Type B pancreatic cell (in vitro differentiated cells): ENCODE measurements around the gene TIMP2. TPM values are rescaled to one million over a fixed set of nuclear protein-coding genes. Genes with fewer than 3 reads are reported as not detected.
"Not testable (repeated sequence)": the region's sequence is repeated elsewhere in the genome, so short reads cannot be mapped to it uniquely, and the experiment has no call there.

Experiments
- DNase-seq: peaks from one replicate; pipeline ENCODE4 v3.0.0; 2021; ENCODE audit warnings: mixed read lengths; ENCODE audit not compliant: unreplicated experiment; ENCODE audit errors: extremely low spot score
- H3K27ac Mint-ChIP-seq: 2 replicates; pipeline ENCODE4 v1.8.0; 2021; ENCODE audit warnings: mild to moderate bottlenecking, mixed read lengths
- H3K27me3 Mint-ChIP-seq: 2 replicates; pipeline ENCODE4 v1.8.0; 2021; ENCODE audit warnings: mixed read lengths
- H3K36me3 Mint-ChIP-seq: 2 replicates; pipeline ENCODE4 v1.8.0; 2021; ENCODE audit warnings: mixed read lengths
- H3K4me1 Mint-ChIP-seq: one replicate; pipeline ENCODE4 v1.8.0; 2021; ENCODE audit warnings: mixed read lengths; ENCODE audit not compliant: unreplicated experiment
- H3K4me3 Mint-ChIP-seq: 2 replicates; pipeline ENCODE4 v1.8.0; 2021; ENCODE audit warnings: mild to moderate bottlenecking, mixed read lengths
- H3K9me3 Mint-ChIP-seq: 2 replicates; pipeline ENCODE4 v1.8.0; 2021; ENCODE audit warnings: mixed read lengths
- total RNA-seq: library from RNA; stranded (reverse); gene quantifications from 2 replicates; pipeline ENCODE4 v1.2.1, GENCODE V29; 2021; ENCODE audit warnings: low replicate concordance
- TF ChIP-seq, protein P1 (sequence below): fragments of 200-600 bp; sonication (generic); conservative IDR thresholded peaks from 2 replicates; pipeline ENCODE4 v1.5.0; 2021; ENCODE audit warnings: antibody characterized with exemption, mild to moderate bottlenecking

TIMP2 gene
- total RNA-seq, 1 donor from 2014 or later, result 125 TPM

GRCh38 chr17:78965491-78965924 is 40.3 kb upstream of the TIMP2 start:
- TF ChIP-seq, protein P1, sequence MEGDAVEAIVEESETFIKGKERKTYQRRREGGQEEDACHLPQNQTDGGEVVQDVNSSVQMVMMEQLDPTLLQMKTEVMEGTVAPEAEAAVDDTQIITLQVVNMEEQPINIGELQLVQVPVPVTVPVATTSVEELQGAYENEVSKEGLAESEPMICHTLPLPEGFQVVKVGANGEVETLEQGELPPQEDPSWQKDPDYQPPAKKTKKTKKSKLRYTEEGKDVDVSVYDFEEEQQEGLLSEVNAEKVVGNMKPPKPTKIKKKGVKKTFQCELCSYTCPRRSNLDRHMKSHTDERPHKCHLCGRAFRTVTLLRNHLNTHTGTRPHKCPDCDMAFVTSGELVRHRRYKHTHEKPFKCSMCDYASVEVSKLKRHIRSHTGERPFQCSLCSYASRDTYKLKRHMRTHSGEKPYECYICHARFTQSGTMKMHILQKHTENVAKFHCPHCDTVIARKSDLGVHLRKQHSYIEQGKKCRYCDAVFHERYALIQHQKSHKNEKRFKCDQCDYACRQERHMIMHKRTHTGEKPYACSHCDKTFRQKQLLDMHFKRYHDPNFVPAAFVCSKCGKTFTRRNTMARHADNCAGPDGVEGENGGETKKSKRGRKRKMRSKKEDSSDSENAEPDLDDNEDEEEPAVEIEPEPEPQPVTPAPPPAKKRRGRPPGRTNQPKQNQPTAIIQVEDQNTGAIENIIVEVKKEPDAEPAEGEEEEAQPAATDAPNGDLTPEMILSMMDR, result no peak
- Mint-ChIP-seq H3K4me3 (no peak overlapping the region), H3K27me3 (no peaks in the 10 kb centered on the region), H3K9me3 (no peaks in the 10 kb centered on the region), H3K4me1 (peaks cover 4% of the 10 kb centered on the region), H3K36me3 (no peaks in the 10 kb centered on the region), H3K27ac (no peak overlapping the region)
- no peak for DNase-seq

GRCh38 chr17:78963378-78963777 is 38.2 kb upstream of the TIMP2 start:
- no peaks in the 10 kb centered on the region for H3K27me3 Mint-ChIP-seq
- H3K4me3 Mint-ChIP-seq, result no peak overlapping the region
- TF ChIP-seq, protein P1, result no peak
- no peaks in the 10 kb centered on the region for H3K9me3 Mint-ChIP-seq
- H3K36me3 Mint-ChIP-seq, result no peaks in the 10 kb centered on the region
- H3K4me1 Mint-ChIP-seq, result peaks cover 9% of the 10 kb centered on the region
- H3K27ac Mint-ChIP-seq, result no peak overlapping the region
- no peak for DNase-seq

- not testable (repeated sequence) for H3K36me3 Mint-ChIP-seq, H3K27me3 Mint-ChIP-seq, H3K4me3 Mint-ChIP-seq, H3K4me1 Mint-ChIP-seq, H3K9me3 Mint-ChIP-seq, DNase-seq
- peak overlapping the region; percentile 82 for H3K27ac Mint-ChIP-seq
Measured at GRCh38 chr17:78962984-78963348, 37.8 kb upstream of the TIMP2 start.

GRCh38 chr17:78962345-78962983 is 37.3 kb upstream of the TIMP2 start:
- DNase-seq, result no peak
- Mint-ChIP-seq H3K36me3 (no peaks in the 10 kb centered on the region), H3K4me3 (no peak overlapping the region), H3K9me3 (no peaks in the 10 kb centered on the region), H3K27me3 (no peaks in the 10 kb centered on the region), H3K27ac (peak overlapping the region; percentile 82), H3K4me1 (peaks cover 9% of the 10 kb centered on the region)
- TF ChIP-seq, protein P1, result no peak

DNA sequence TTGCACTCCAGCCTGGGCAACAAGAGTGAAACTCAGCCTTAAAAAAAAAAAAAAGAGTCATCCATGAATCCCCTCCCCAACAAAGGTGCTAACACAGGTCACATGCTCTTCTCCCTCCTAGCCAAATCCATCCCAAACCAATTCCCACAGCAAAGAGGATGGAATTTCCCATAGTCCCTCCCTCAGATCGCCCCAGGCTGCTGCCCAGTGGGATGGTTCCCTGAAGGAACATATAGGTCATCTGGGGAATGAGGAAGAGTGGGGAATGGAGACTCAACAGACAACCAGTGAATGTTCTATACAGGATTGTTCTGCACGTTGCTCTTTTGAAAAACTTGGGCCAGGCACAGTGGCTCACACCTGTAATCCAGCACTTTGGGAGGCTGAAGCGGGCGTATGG is 36.4 kb upstream of the TIMP2 start:
- Mint-ChIP-seq H3K27me3 (no peaks in the 10 kb centered on the region), H3K4me3 (no peak overlapping the region), H3K27ac (no peak overlapping the region), H3K9me3 (no peaks in the 10 kb centered on the region), H3K36me3 (no peaks in the 10 kb centered on the region), H3K4me1 (peaks cover 12% of the 10 kb centered on the region)
- no peak for DNase-seq
- TF ChIP-seq, protein P1, result no peak

DNA sequence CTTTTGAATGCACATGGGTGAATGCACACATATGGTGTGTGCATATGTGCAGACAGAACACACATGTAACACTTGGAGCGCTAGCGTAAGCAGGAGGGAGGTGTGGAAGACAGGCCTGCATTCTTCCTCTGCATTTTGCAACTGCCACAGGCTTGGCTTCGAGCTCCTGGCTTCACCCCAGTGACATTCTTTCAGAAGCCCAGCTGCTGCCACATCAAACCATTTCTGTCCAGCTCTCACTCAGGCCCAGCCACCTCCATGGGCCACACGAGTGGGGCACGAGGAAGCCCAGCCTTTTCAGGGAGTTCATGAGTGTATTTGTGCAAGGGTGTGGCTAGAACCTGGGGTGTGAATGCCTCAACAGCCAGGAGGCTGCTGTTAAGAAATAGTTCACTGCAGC is 35.7 kb upstream of the TIMP2 start:
- Mint-ChIP-seq H3K9me3 (no peaks in the 10 kb centered on the region), H3K4me1 (peaks cover 17% of the 10 kb centered on the region), H3K36me3 (no peaks in the 10 kb centered on the region), H3K27me3 (no peaks in the 10 kb centered on the region), H3K4me3 (no peak overlapping the region), H3K27ac (peak overlapping the region; percentile 70)
- DNase-seq, result no peak
- TF ChIP-seq, protein P1, result no peak
